ENCODE results near the gene KRT34.
"Not testable (repeated sequence)": the region's sequence is repeated elsewhere in the genome, so short reads cannot be mapped to it uniquely, and the experiment has no call there.

KRT34 gene

DNA sequence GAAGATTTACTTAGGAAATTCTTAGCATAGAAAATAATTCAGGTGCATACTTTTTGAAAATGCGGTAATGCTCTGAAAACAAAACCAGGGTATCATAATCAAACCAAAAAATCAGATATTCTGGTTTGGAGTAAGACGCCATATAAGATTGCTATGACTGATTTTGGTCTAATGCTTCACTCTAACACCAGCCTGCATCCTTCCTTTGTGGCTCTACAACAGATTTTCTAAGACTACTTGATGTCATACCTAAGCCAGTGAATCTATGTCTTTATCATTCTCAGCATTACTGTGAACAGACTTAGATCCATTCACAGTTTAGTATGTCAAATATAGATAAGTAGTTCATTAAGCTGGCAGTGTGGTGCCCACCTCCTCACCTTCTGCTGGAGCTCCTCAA, 13.1 kb downstream of the KRT34 start:
- Histone ChIP-seq H3K9ac (ENCODE audit: low read depth in 1 of 2, low read length in 2 of 2) (no peak overlapping the region), H3K27me3 (ENCODE audit: control insufficient read depth in 1 of 2, insufficient read depth in 2 of 2, low read length in 2 of 2) (peaks cover 0 to 3% of the 10 kb centered on the region in 2 donors), H3K4me3 (ENCODE audit: low read depth in 1 of 2, low read length in 2 of 2) (no peak overlapping the region), H3K36me3 (ENCODE audit: control insufficient read depth in 1 of 2, insufficient read depth in 2 of 2, low read length in 2 of 2) (no peaks in the 10 kb centered on the region), H3K4me1 (ENCODE audit: control insufficient read depth in 1 of 2, insufficient read depth in 2 of 2, low read length in 2 of 2) (no peaks in the 10 kb centered on the region), H3K27ac (ENCODE audit: low read depth, low read length) (no peak overlapping the region), H3K9me3 (ENCODE audit: control insufficient read depth in 1 of 2, low read length in 2 of 2) (no peaks in the 10 kb centered on the region)

DNA sequence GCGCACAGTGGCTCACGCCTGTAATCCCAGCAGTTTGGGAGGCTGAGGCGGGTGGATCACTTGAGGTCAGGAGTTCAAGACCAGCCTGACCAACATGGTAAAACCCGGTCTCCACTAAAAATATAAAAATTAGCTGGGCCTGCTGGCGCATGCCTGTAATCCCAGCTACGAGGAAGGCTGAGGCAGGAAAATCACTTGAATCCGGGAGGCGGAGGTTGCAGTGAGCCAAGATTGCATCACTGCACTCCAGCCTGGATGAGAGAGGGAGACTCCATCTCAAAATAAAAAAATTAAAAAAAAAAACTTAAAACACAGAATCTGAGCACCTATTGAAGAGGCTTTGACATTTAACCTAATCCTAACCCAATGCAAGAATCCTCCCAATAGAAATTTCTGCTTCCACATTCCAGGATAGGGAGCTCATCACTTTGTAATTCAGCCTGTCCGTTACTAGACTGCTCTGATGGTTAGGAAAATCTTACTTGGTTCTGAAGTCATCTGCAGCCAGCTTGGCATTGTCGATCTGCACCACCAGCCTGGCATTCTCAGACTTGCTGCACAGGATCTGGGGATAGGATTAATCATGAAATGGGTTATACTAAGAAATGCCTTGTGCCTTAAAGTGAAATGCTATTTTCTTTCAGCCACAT, 14.6 kb downstream of the KRT34 start:
- no peaks in the 10 kb centered on the region for H3K27me3 ChIP-seq (ENCODE audit: control insufficient read depth in 1 of 2, insufficient read depth in 2 of 2, low read length in 2 of 2)
- no peak overlapping the region for H3K4me3 ChIP-seq (ENCODE audit: low read depth in 1 of 2, low read length in 2 of 2)
- no peaks in the 10 kb centered on the region for H3K9me3 ChIP-seq (ENCODE audit: control insufficient read depth in 1 of 2, low read length in 2 of 2)
- no peak overlapping the region for H3K9ac ChIP-seq (ENCODE audit: low read depth in 1 of 2, low read length in 2 of 2)
- no peak overlapping the region for H3K27ac ChIP-seq (ENCODE audit: low read depth, low read length)
- H3K36me3 ChIP-seq (ENCODE audit: control insufficient read depth in 1 of 2, insufficient read depth in 2 of 2, low read length in 2 of 2): no peaks in the 10 kb centered on the region
- H3K4me1 ChIP-seq (ENCODE audit: control insufficient read depth in 1 of 2, insufficient read depth in 2 of 2, low read length in 2 of 2): no peaks in the 10 kb centered on the region

DNA sequence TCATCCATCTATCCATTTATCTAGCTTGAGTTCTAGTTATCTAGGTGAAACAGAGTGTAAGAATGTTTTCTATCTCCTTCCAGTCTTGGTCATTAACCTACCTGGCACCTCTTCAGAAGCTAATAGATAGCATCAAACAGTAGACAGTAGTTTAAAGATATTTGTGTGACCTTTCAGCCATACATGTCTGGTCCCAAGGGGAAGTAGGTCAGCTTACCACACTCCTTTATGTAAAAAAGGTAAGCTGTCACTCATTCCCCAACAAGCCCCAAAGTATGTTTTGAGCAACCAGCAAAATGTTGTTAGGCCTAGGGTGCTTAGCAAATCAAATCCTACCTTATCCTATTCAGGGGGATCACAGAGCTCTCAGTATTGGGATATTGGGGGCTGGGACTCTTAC, 16.0 kb downstream of the KRT34 start:
- H3K9me3 ChIP-seq (ENCODE audit: control insufficient read depth in 1 of 2, low read length in 2 of 2): no peaks in the 10 kb centered on the region

GRCh38 chr17:41363881-41364280, 18.2 kb downstream of the KRT34 start:
- no peaks in the 10 kb centered on the region for H3K4me1 ChIP-seq (ENCODE audit: control insufficient read depth in 1 of 2, insufficient read depth in 2 of 2, low read length in 2 of 2)
- H3K9me3 ChIP-seq (ENCODE audit: control insufficient read depth in 1 of 2, low read length in 2 of 2): no peaks in the 10 kb centered on the region
- no peak overlapping the region for H3K27ac ChIP-seq (ENCODE audit: low read depth, low read length)
- H3K9ac ChIP-seq (ENCODE audit: low read depth in 1 of 2, low read length in 2 of 2): no peak overlapping the region
- no peak overlapping the region for H3K4me3 ChIP-seq (ENCODE audit: low read depth in 1 of 2, low read length in 2 of 2)
- H3K27me3 ChIP-seq (ENCODE audit: control insufficient read depth in 1 of 2, insufficient read depth in 2 of 2, low read length in 2 of 2): peaks cover 0 to 3% of the 10 kb centered on the region in 2 donors
- no peaks in the 10 kb centered on the region for H3K36me3 ChIP-seq (ENCODE audit: control insufficient read depth in 1 of 2, insufficient read depth in 2 of 2, low read length in 2 of 2)

More for the DNA sequence above, 16.0 kb downstream of the KRT34 start:
- Histone ChIP-seq H3K9ac (ENCODE audit: low read depth in 1 of 2, low read length in 2 of 2) (no peak overlapping the region), H3K36me3 (ENCODE audit: control insufficient read depth in 1 of 2, insufficient read depth in 2 of 2, low read length in 2 of 2) (no peaks in the 10 kb centered on the region), H3K4me1 (ENCODE audit: control insufficient read depth in 1 of 2, insufficient read depth in 2 of 2, low read length in 2 of 2) (no peaks in the 10 kb centered on the region), H3K4me3 (ENCODE audit: low read depth in 1 of 2, low read length in 2 of 2) (no peak overlapping the region), H3K27me3 (ENCODE audit: control insufficient read depth in 1 of 2, insufficient read depth in 2 of 2, low read length in 2 of 2) (no peaks in the 10 kb centered on the region), H3K27ac (ENCODE audit: low read depth, low read length) (no peak overlapping the region)

GRCh38 chr17:41360296-41360995, 21.7 kb downstream of the KRT34 start:
- H3K9ac ChIP-seq (ENCODE audit: low read depth in 1 of 2, low read length in 2 of 2): no peak overlapping the region
- H3K27me3 ChIP-seq (ENCODE audit: control insufficient read depth in 1 of 2, insufficient read depth in 2 of 2, low read length in 2 of 2): peaks cover 0 to 3% of the 10 kb centered on the region in 2 donors
- H3K4me3 ChIP-seq (ENCODE audit: low read depth in 1 of 2, low read length in 2 of 2): no peak overlapping the region
- no peaks in the 10 kb centered on the region for H3K4me1 ChIP-seq (ENCODE audit: control insufficient read depth in 1 of 2, insufficient read depth in 2 of 2, low read length in 2 of 2)
- no peaks in the 10 kb centered on the region for H3K9me3 ChIP-seq (ENCODE audit: control insufficient read depth in 1 of 2, low read length in 2 of 2)
- H3K36me3 ChIP-seq (ENCODE audit: control insufficient read depth in 1 of 2, insufficient read depth in 2 of 2, low read length in 2 of 2): no peaks in the 10 kb centered on the region
- no peak overlapping the region for H3K27ac ChIP-seq (ENCODE audit: low read depth, low read length)

GRCh38 chr17:41354536-41354935, 27.6 kb downstream of the KRT34 start:
- Histone ChIP-seq H3K4me1 (ENCODE audit: control insufficient read depth in 1 of 2, insufficient read depth in 2 of 2, low read length in 2 of 2) (no peaks in the 10 kb centered on the region), H3K27ac (ENCODE audit: low read depth, low read length) (no peak overlapping the region), H3K36me3 (ENCODE audit: control insufficient read depth in 1 of 2, insufficient read depth in 2 of 2, low read length in 2 of 2) (no peaks in the 10 kb centered on the region)

GRCh38 chr17:41352597-41353366, 29.3 kb downstream of the KRT34 start:
- Histone ChIP-seq H3K9me3 (ENCODE audit: control insufficient read depth in 1 of 2, low read length in 2 of 2) (no peaks in the 10 kb centered on the region), H3K9ac (ENCODE audit: low read depth in 1 of 2, low read length in 2 of 2) (no peak overlapping the region), H3K27ac (ENCODE audit: low read depth, low read length) (no peak overlapping the region), H3K36me3 (ENCODE audit: control insufficient read depth in 1 of 2, insufficient read depth in 2 of 2, low read length in 2 of 2) (no peaks in the 10 kb centered on the region), H3K27me3 (ENCODE audit: control insufficient read depth in 1 of 2, insufficient read depth in 2 of 2, low read length in 2 of 2) (peaks cover 0 to 9% of the 10 kb centered on the region in 2 donors), H3K4me3 (ENCODE audit: low read depth in 1 of 2, low read length in 2 of 2) (no peak overlapping the region), H3K4me1 (ENCODE audit: control insufficient read depth in 1 of 2, insufficient read depth in 2 of 2, low read length in 2 of 2) (no peaks in the 10 kb centered on the region)

More at GRCh38 chr17:41354536-41354935, 27.6 kb downstream of the KRT34 start:
- Histone ChIP-seq H3K9me3 (ENCODE audit: control insufficient read depth in 1 of 2, low read length in 2 of 2) (no peaks in the 10 kb centered on the region), H3K9ac (ENCODE audit: low read depth in 1 of 2, low read length in 2 of 2) (no peak overlapping the region), H3K4me3 (ENCODE audit: low read depth in 1 of 2, low read length in 2 of 2) (no peak overlapping the region), H3K27me3 (ENCODE audit: control insufficient read depth in 1 of 2, insufficient read depth in 2 of 2, low read length in 2 of 2) (peaks cover 0 to 9% of the 10 kb centered on the region in 2 donors)

GRCh38 chr17:41351177-41351576, 30.9 kb downstream of the KRT34 start:
- Histone ChIP-seq H3K27me3 (ENCODE audit: control insufficient read depth in 1 of 2, insufficient read depth in 2 of 2, low read length in 2 of 2) (peaks cover 0 to 9% of the 10 kb centered on the region in 2 donors), H3K4me1 (ENCODE audit: control insufficient read depth in 1 of 2, insufficient read depth in 2 of 2, low read length in 2 of 2) (no peaks in the 10 kb centered on the region), H3K4me3 (ENCODE audit: low read depth in 1 of 2, low read length in 2 of 2) (no peak overlapping the region), H3K9ac (ENCODE audit: low read depth in 1 of 2, low read length in 2 of 2) (no peak overlapping the region), H3K9me3 (ENCODE audit: control insufficient read depth in 1 of 2, low read length in 2 of 2) (no peaks in the 10 kb centered on the region), H3K27ac (ENCODE audit: low read depth, low read length) (no peak overlapping the region), H3K36me3 (ENCODE audit: control insufficient read depth in 1 of 2, insufficient read depth in 2 of 2, low read length in 2 of 2) (no peaks in the 10 kb centered on the region)

DNA sequence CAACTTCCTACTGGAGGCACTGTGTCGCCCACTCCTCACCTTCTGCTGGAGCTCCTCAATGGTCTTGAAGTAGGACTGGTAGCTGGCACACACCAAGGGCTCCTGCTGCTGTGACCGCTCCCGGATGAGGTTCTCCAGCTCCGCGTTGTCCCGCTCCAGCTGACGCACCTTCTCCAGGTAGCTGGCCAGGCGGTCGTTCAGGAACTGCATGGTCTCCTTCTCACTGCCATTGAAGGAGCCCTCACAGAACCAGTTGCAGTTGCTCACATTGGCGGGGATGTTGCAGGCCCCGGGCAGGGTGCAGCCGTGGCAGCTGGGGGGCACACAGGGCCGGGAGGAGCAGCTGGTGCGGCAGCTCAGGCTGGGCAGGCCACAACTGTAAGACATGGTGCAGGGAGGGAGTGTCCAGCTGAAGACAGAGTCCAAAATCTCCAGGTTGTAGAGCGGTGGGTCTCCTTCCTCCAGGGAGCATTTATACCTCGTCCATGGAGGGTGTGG, 31.7 kb downstream of the KRT34 start, which contains the start of gene KRT33A:
TSS of gene KRT33A (minus strand) at position 448 of the 498 bp plus-strand sequence. CDS start at position 387, 61 bp downstream.
- H3K4me1 ChIP-seq (ENCODE audit: control insufficient read depth in 1 of 2, insufficient read depth in 2 of 2, low read length in 2 of 2); H3K9ac ChIP-seq (ENCODE audit: low read depth in 1 of 2, low read length in 2 of 2); H3K9me3 ChIP-seq (ENCODE audit: control insufficient read depth in 1 of 2, low read length in 2 of 2); H3K4me3 ChIP-seq (ENCODE audit: low read depth in 1 of 2, low read length in 2 of 2); H3K36me3 ChIP-seq (ENCODE audit: control insufficient read depth in 1 of 2, insufficient read depth in 2 of 2, low read length in 2 of 2); H3K27me3 ChIP-seq (ENCODE audit: control insufficient read depth in 1 of 2, insufficient read depth in 2 of 2, low read length in 2 of 2); H3K27ac ChIP-seq (ENCODE audit: low read depth, low read length): not testable (repeated sequence)
